Uterus (tissue), 4 donors: ENCODE measurements around the gene RBM6. TPM values are rescaled to one million over a fixed set of nuclear protein-coding genes. Genes with fewer than 3 reads are reported as not detected.
A peak's percentile ranks its signal among the peaks of the same experiment; 100 is the strongest.

Source experiments
- DNase-seq, 2 donors: peaks; one replicate each; pipeline ENCODE4 v3.0.0-alpha.2; 2019 to 2020
- H3K27ac ChIP-seq, 2 donors: fragments of 200-600 bp; sonication (generic); 1 replicate in 1 of 2; 2 replicates in 1 of 2; pipeline ENCODE4 v1.5.1; 2016 to 2018
- H3K27me3 ChIP-seq, 2 donors: fragments of 200-600 bp; sonication (generic); one replicate each; pipeline ENCODE4 v1.5.1; 2018 to 2019; ENCODE audit warnings: control low read depth in 1 of 2
- H3K36me3 ChIP-seq, 2 donors: fragments of 200-600 bp; sonication (generic); one replicate each; pipeline ENCODE4 v1.5.1; 2019; ENCODE audit warnings: control low read depth in 1 of 2
- H3K4me1 ChIP-seq, 2 donors: fragments of 200-600 bp; sonication (generic); one replicate each; pipeline ENCODE4 v1.5.1; 2018 to 2019; ENCODE audit warnings: control low read depth in 1 of 2
- H3K4me3 ChIP-seq, 2 donors: fragments of 200-600 bp; sonication (generic); 1 replicate in 1 of 2; 2 replicates in 1 of 2; pipeline ENCODE4 v1.5.1; 2018 to 2019; ENCODE audit warnings: mild to moderate bottlenecking in 1 of 2
- H3K9me3 ChIP-seq, 2 donors: fragments of 200-600 bp; sonication (generic); one replicate each; pipeline ENCODE4 v1.5.1; 2019; ENCODE audit warnings: control low read depth in 1 of 2
- CTCF ChIP-seq, 4 experiments: fragments of 200-600 bp in 2 of 4; fragments of 450-650 bp in 2 of 4; sonication (generic) in 2 of 4; IDR thresholded peaks; one replicate each; pipeline ENCODE4 v1.5.1; 2016 to 2019; ENCODE audit warnings: antibody characterized with exemption in 4 of 4, mild to moderate bottlenecking in 2 of 4, moderate library complexity in 1 of 4
- POLR2A ChIP-seq, 2 donors: fragments of 450-650 bp; IDR thresholded peaks; one replicate each; pipeline ENCODE4 v1.6.1; 2016; ENCODE audit warnings: antibody characterized with exemption in 2 of 2, mild to moderate bottlenecking in 1 of 2, moderate library complexity in 1 of 2
- intact Hi-C: fragments of 100-400 bp; cut with DNase I; formaldehyde crosslinking; loops from one replicate; pipeline ENCODE4 v1.15.1; 2023; ENCODE audit warnings: low total_unique reads
- total RNA-seq, 4 donors: library from RNA; depleted of rRNA in 3 of 4; stranded (reverse); fragments of >200 nt in 3 of 4; gene quantifications; one replicate each; pipeline versions ENCODE4 v1.1.0 to v1.2.4, GENCODE V29; 2014 to 2023
- donor health status: DM: yes; HTN: yes; CAD: no.

RBM6 gene
- total RNA-seq: 100 to 1,000 TPM in 2 of 4 donors, 10 to 100 TPM in 2; 63.2 to 143 (median 116) TPM

- peak; percentile 70 to 91 for TF ChIP-seq POLR2A (IDR thresholded peaks at IDR 0.05)
- TF ChIP-seq CTCF (IDR thresholded peaks at IDR 0.05): peak in 3 of 4 experiments; percentile 21 to 34 (median 21)
- no peaks in the 10 kb centered on the region for H3K9me3 ChIP-seq
- no peaks in the 10 kb centered on the region for H3K27me3 ChIP-seq
- H3K4me1 ChIP-seq: peaks cover 0 to 8% of the 10 kb centered on the region in 2 donors
- H3K27ac ChIP-seq: peak within 1 kb of the TSS; percentile 84 to 94
- H3K36me3 ChIP-seq: no peaks in the 10 kb centered on the region
- peak within 1 kb of the TSS; percentile 72 to 86 for H3K4me3 ChIP-seq
- intact Hi-C loops: no loop called here
- DNase-seq: peak; percentile 94 to 95
These were observed at the start of gene RBM6 for GRCh38 chr3:49939858-49940666. RBM6 (plus strand) TSS chr3:49940150; CDS start chr3:49962642, 22,492 bp downstream.

- Histone ChIP-seq H3K36me3 (no peaks in the 10 kb centered on the region), H3K4me3 (no peak overlapping the region), H3K27ac (no peak overlapping the region), H3K27me3 (no peaks in the 10 kb centered on the region), H3K9me3 (no peaks in the 10 kb centered on the region), H3K4me1 (no peaks in the 10 kb centered on the region)
- intact Hi-C loops: no loop called here
- no peak for DNase-seq
- TF ChIP-seq CTCF (IDR thresholded peaks at IDR 0.05): no peak
- TF ChIP-seq POLR2A (IDR thresholded peaks at IDR 0.05): no peak
These were observed 44.2 kb upstream of the RBM6 start for GRCh38 chr3:49895791-49896190.

- no peak for DNase-seq
- no peaks in the 10 kb centered on the region for H3K4me1 ChIP-seq
- H3K4me3 ChIP-seq: no peak overlapping the region
- no peaks in the 10 kb centered on the region for H3K27me3 ChIP-seq
- no peaks in the 10 kb centered on the region for H3K36me3 ChIP-seq
- no peaks in the 10 kb centered on the region for H3K9me3 ChIP-seq
- TF ChIP-seq POLR2A (IDR thresholded peaks at IDR 0.05) (no peak), CTCF (IDR thresholded peaks at IDR 0.05) (no peak)
- intact Hi-C loops: no loop called here
- H3K27ac ChIP-seq: no peak overlapping the region
These were observed 43.6 kb upstream of the RBM6 start for GRCh38 chr3:49896345-49896744.

GRCh38 chr3:49898991-49899390 lies 41.0 kb upstream of the RBM6 start:
- no peak overlapping the region for H3K4me3 ChIP-seq
- no peak for DNase-seq
- H3K36me3 ChIP-seq: no peaks in the 10 kb centered on the region
- TF ChIP-seq CTCF (IDR thresholded peaks at IDR 0.05): no peak
- no peak for TF ChIP-seq POLR2A (IDR thresholded peaks at IDR 0.05)
- H3K9me3 ChIP-seq: no peaks in the 10 kb centered on the region
- no peaks in the 10 kb centered on the region for H3K4me1 ChIP-seq
- intact Hi-C loops: no loop called here
- no peaks in the 10 kb centered on the region for H3K27me3 ChIP-seq
- no peak overlapping the region for H3K27ac ChIP-seq

GRCh38 chr3:49899815-49900214 lies 40.1 kb upstream of the RBM6 start:
- Histone ChIP-seq H3K9me3 (no peaks in the 10 kb centered on the region), H3K36me3 (no peaks in the 10 kb centered on the region), H3K27ac (no peak overlapping the region), H3K27me3 (no peaks in the 10 kb centered on the region), H3K4me3 (no peak overlapping the region), H3K4me1 (no peaks in the 10 kb centered on the region)
- TF ChIP-seq CTCF (IDR thresholded peaks at IDR 0.05) (no peak), POLR2A (IDR thresholded peaks at IDR 0.05) (no peak)
- DNase-seq: no peak
- intact Hi-C loops: no loop called here
